ENCODE results near the gene SELENON. TPM values are rescaled to one million over a fixed set of nuclear protein-coding genes. Genes with fewer than 3 reads are reported as not detected.

Gene SELENON
- total RNA-seq, 1 experiment from 2014 or later, result 38.6 TPM

GRCh38 chr1:25765923-25766589, 33.9 kb upstream of the SELENON start:
- no peaks in the 10 kb centered on the region for H3K79me2 ChIP-seq (ENCODE audit: low read length)
- ChIA-PET POLR2A (ENCODE audit: unreplicated experiment) (no interaction called here), CTCF (no interaction called here)
- intact Hi-C loops (cut with micrococcal nuclease), result no loop called here
- H3K9ac ChIP-seq (ENCODE audit: low read length), result no peak overlapping the region
- DNase-seq (no peak), ATAC-seq (no peak)
- no peaks in the 10 kb centered on the region for H3K4me1 ChIP-seq (ENCODE audit: insufficient read depth, low read length)
- H3K27ac ChIP-seq (ENCODE audit: low read length), result no peak overlapping the region
- H4K20me1 ChIP-seq (ENCODE audit: low read length), result no peaks in the 10 kb centered on the region
- H3F3A ChIP-seq (ENCODE audit: low read length, unreplicated experiment), result no peaks in the 10 kb centered on the region
- H3K4me3 ChIP-seq (ENCODE audit: low read length), result no peak overlapping the region
- H2AFZ ChIP-seq (ENCODE audit: low read length), result no peak overlapping the region
- no peaks in the 10 kb centered on the region for H3K36me3 ChIP-seq (ENCODE audit: low read depth, low read length)
- no peak overlapping the region for H3K4me2 ChIP-seq (ENCODE audit: low read length)
- TF ChIP-seq EZH2 (IDR thresholded peaks at IDR 0.05; ENCODE audit: low read length, unreplicated experiment) (no peak), CTCF (conservative IDR thresholded peaks at IDR 0.05; ENCODE audit: low read depth, low read length) (no peak), EZH2phosphoT487 (IDR thresholded peaks at IDR 0.05; ENCODE audit: borderline replicate concordance, low read length) (no peak)
- H3K9me3 ChIP-seq (ENCODE audit: low read length), result no peaks in the 10 kb centered on the region
- no peaks in the 10 kb centered on the region for H3K9me2 ChIP-seq (replicated peaks; ENCODE audit: low read length)
- H3K27me3 ChIP-seq (ENCODE audit: low read length), result no peaks in the 10 kb centered on the region
- no TSS peak for BruUV-seq (replicated peaks)

GRCh38 chr1:25766721-25767436, 33.1 kb upstream of the SELENON start:
- ChIA-PET POLR2A (ENCODE audit: unreplicated experiment) (no interaction called here), CTCF (no interaction called here)
- ATAC-seq, result 0 out of 2 replicates have a peak, but pooled peaks have one; percentile 35

More at GRCh38 chr1:25766721-25767436, 33.1 kb upstream of the SELENON start:
- no peak overlapping the region for H2AFZ ChIP-seq (ENCODE audit: low read length)
- H3K36me3 ChIP-seq (ENCODE audit: low read depth, low read length), result no peaks in the 10 kb centered on the region
- no peak overlapping the region for H3K4me2 ChIP-seq (ENCODE audit: low read length)
- H3K9me3 ChIP-seq (ENCODE audit: low read length), result no peaks in the 10 kb centered on the region
- H3F3A ChIP-seq (ENCODE audit: low read length, unreplicated experiment), result no peaks in the 10 kb centered on the region
- H3K4me3 ChIP-seq (ENCODE audit: low read length), result no peak overlapping the region
- no peak overlapping the region for H3K27ac ChIP-seq (ENCODE audit: low read length)
- no peaks in the 10 kb centered on the region for H4K20me1 ChIP-seq (ENCODE audit: low read length)
- no peak for TF ChIP-seq EZH2phosphoT487 (IDR thresholded peaks at IDR 0.05; ENCODE audit: borderline replicate concordance, low read length)
- TF ChIP-seq CTCF (conservative IDR thresholded peaks at IDR 0.05; ENCODE audit: low read depth, low read length), result no peak
- TF ChIP-seq EZH2 (IDR thresholded peaks at IDR 0.05; ENCODE audit: low read length, unreplicated experiment), result no peak
- H3K4me1 ChIP-seq (ENCODE audit: insufficient read depth, low read length), result no peaks in the 10 kb centered on the region
- H3K27me3 ChIP-seq (ENCODE audit: low read length), result no peaks in the 10 kb centered on the region
- H3K79me2 ChIP-seq (ENCODE audit: low read length), result no peaks in the 10 kb centered on the region
- peak; percentile 20 for DNase-seq
- H3K9me2 ChIP-seq (replicated peaks; ENCODE audit: low read length), result no peaks in the 10 kb centered on the region
- H3K9ac ChIP-seq (ENCODE audit: low read length), result no peak overlapping the region
- no TSS peak for BruUV-seq (replicated peaks)
- intact Hi-C loops (cut with micrococcal nuclease), result no loop called here

Measured in PC-3 (cell line).